ENCODE data around the gene PON3.

GRCh38 chr7:95317966-95318365 is 78.2 kb downstream of the PON3 start:
- TF ChIP-seq, protein P1, sequence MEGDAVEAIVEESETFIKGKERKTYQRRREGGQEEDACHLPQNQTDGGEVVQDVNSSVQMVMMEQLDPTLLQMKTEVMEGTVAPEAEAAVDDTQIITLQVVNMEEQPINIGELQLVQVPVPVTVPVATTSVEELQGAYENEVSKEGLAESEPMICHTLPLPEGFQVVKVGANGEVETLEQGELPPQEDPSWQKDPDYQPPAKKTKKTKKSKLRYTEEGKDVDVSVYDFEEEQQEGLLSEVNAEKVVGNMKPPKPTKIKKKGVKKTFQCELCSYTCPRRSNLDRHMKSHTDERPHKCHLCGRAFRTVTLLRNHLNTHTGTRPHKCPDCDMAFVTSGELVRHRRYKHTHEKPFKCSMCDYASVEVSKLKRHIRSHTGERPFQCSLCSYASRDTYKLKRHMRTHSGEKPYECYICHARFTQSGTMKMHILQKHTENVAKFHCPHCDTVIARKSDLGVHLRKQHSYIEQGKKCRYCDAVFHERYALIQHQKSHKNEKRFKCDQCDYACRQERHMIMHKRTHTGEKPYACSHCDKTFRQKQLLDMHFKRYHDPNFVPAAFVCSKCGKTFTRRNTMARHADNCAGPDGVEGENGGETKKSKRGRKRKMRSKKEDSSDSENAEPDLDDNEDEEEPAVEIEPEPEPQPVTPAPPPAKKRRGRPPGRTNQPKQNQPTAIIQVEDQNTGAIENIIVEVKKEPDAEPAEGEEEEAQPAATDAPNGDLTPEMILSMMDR (IDR thresholded peaks at IDR 0.05; ENCODE audit: low read length) = no peak
- TF ChIP-seq EZH2 (IDR thresholded peaks at IDR 0.05; ENCODE audit: borderline replicate concordance, low read length) = no peak
